DMS79 treated with DMSO at 0.1 percent for 48 hours (cell line): ENCODE results near the gene RHNO1.

Source experiments
- DNase-seq: peaks from one replicate; lab custom pipeline; 2025; lab: John Stamatoyannopoulos, UW

The RHNO1 gene

DNA sequence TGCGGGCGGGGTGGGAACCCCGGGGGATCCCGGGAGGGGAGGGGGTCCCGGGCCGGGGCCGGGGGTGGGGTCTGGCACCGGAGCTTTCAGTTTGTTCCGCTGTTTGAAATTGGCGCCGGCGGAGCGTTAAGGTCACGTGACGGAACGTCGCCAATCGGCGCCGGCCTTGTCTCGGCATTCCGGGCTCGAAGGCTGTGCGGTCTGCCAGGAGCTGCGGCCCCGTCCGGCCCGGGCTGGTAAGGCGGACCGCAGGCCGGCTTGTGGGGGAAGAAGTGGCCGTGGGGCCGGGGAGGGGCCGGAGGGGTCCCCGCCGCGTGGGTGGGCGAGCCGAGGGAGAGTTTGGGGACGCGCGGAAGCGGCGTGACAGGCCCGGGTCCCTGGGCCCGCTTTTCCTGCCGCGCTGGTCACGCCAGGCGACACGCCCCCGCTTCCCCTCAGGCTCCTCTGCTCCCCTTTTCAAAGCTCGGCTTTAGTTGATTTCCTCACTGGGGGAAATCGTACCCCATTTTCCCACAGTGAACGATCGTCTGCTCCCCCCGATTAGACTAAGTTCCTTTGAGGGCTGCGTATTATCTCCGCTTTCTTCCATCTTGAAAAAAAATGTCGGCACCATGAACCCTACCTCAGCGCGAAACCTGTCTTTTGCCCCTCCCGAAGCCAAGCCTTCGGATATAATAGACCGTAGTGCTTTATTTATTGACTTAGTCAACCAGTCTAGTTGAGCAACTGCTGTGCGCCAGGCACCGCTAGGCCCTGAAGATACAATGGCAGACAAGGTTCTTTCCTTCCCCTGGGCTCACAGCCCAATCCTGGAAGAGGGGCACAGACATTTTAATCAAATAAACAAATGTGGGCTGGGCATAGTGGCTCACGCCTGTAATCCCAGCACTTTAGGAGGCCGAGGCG lies at the start of gene RHNO1, which contains the start of gene FOXM1:
TSS of gene RHNO1 (plus strand) at position 177 of the 906 bp plus-strand sequence. CDS start 8,144 bp downstream, outside the sequence.
TSS of gene FOXM1 (minus strand) at position 128 of the 906 bp plus-strand sequence. CDS start 2,696 bp downstream, outside the sequence.
- peak; percentile 80 for DNase-seq

- no peak for DNase-seq
Measured at GRCh38 chr12:2829275-2829674, 47.7 kb upstream of the RHNO1 start.

DNA sequence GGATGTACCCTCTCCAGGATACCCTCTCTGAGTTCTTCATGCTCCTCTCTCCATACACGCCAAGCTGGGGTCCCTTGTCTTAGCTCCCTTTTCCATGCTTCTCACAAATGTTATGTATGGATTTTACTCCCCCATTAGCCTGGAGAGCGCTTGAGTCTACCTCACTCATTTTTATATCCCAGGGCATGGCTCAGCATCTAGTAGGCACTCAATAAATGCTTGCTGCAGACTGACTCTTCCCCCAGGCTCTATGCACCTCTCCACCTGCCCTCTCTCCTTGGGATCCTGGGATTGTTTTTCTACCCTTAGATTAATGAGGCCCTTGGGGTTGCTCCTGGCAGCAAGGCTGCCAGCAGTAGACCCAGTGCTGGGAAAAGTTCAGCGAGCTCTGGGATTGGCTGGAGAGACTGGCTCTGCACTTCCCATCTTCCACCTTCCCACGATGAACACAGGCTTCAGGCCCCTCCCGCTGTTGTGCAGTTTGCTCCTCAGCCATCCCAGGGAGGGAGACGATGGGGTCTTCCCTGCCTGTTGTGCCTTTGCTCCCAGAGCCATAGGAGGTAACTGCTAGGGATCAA lies 44.4 kb upstream of the RHNO1 start:
- peak; percentile 6 for DNase-seq

GRCh38 chr12:2833327-2833726 lies 43.7 kb upstream of the RHNO1 start:
- peak; percentile 28 for DNase-seq

DNA sequence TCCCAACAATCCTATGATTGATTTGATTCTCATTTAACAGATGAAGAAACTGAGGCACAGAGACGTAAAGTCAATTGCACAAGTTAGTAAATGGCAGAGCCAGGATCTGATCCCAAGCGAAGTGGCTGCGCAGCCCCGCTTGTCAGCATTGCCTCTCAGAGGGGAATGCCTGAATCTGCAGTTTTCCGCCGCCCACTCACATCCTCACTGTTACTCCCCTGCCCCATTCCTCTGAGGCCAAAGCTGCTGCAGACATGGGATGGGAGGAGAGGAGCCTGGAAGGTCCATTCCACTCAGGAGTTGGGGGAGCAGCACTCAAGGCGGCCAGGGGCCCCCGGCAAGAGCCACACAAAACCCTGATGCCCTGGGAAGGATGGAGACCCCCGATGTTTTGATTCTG lies 43.2 kb upstream of the RHNO1 start:
- DNase-seq, result no peak

- peak; percentile 40 for DNase-seq
Measured at GRCh38 chr12:2834581-2835491, 42.2 kb upstream of the RHNO1 start, which contains the start of gene NRIP2. TSS of gene NRIP2 (minus strand) at chr12:2835035. CDS start at chr12:2834983, 52 bp downstream.

GRCh38 chr12:2835691-2836403 lies 41.2 kb upstream of the RHNO1 start:
- DNase-seq, result no peak

DNA sequence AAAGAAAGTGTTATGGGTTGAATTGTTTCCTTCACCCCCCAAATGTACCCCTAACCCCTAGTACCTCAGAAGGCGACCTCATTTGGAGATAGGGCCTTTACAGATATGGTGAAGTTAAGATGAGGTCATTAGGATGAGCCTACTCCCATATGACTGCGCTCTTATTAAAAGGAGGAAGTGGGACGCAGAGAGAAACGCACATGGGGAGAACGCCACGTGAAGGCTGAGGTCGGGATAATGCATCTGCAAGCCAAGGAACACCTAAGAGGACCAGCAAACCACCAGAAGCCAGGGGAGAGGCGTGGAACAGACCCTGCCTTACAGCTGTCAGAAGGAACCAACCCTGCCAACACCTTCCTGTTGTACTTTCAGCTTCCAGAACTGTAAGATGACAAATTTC lies 40.4 kb upstream of the RHNO1 start:
- DNase-seq, result no peak

- DNase-seq, result peak; percentile 75
Measured at GRCh38 chr12:2841056-2841650, 35.9 kb upstream of the RHNO1 start.

- no peak for DNase-seq
Measured at GRCh38 chr12:2842948-2843347, 34.1 kb upstream of the RHNO1 start.

GRCh38 chr12:2844786-2845185 lies 32.2 kb upstream of the RHNO1 start:
- DNase-seq, result no peak

DNA sequence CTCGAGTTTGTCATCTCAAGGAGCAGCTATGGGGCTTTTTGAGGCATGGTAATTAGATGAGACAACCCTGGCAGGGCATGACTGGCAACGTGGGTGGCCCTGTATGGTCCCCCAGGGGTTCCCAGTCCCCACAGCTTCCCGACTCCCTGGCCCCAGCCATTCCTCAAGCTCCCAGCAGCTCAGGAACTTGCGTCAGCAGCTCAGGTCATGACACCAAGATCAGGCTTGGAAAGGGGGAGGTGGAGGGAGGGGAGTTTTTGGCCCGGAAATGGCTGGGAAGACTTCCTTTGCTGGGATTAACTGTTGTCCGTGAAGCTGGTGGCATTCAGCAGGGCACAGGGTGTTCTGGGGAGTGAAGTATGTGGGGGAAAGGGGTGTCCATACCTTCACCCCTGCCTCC lies 31.7 kb upstream of the RHNO1 start:
- DNase-seq, result no peak

GRCh38 chr12:2851931-2852330 lies 25.1 kb upstream of the RHNO1 start:
- no peak for DNase-seq

GRCh38 chr12:2853626-2854025 lies 23.4 kb upstream of the RHNO1 start:
- DNase-seq, result peak; percentile 18

GRCh38 chr12:2854669-2855453 lies 22.2 kb upstream of the RHNO1 start:
- no peak for DNase-seq

DNA sequence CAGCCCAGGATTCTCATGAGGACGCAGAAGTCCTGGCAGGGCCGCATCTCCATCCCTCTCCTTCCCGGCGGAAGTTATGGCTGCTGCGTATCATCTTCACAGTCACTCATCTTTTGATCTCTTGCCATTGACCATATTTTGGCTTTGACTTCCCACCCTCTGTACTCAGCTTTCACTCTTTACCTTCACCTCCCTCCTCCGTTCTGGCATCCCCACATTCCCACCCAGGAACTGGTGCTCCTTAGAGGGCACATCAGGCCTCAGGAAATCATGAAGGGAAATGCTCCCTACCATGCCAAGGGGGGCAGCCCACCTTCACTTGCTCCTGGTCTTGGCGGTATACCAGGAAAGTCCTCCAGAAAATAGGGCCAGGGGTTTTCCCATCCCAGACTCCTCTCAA lies 21.5 kb upstream of the RHNO1 start:
- no peak for DNase-seq

DNA sequence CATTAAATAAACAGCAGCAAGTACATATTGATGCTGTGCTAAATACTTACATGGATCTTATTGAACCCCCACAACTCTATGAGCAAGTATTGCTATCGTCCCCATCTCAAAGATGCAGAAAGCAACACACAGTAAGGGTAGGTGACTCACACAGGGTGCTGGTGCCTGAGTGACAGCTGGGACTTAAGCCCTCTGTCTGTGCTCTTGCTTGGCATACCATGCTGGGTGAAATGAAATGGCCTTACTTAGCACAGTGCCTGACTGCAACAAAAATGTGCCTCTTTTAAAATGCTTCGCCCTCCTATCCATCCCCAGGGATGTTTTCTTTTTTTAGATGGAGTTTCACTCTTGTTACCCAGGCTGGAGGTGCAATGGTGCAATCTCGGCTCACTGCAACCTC lies 21.0 kb upstream of the RHNO1 start:
- DNase-seq, result no peak

- peak; percentile 71 for DNase-seq
Measured at GRCh38 chr12:2857021-2857431, 20.0 kb upstream of the RHNO1 start, which contains the start of gene TEX52. TSS of gene TEX52 (minus strand) at chr12:2857039. CDS start at chr12:2857026, 13 bp downstream.

DNA sequence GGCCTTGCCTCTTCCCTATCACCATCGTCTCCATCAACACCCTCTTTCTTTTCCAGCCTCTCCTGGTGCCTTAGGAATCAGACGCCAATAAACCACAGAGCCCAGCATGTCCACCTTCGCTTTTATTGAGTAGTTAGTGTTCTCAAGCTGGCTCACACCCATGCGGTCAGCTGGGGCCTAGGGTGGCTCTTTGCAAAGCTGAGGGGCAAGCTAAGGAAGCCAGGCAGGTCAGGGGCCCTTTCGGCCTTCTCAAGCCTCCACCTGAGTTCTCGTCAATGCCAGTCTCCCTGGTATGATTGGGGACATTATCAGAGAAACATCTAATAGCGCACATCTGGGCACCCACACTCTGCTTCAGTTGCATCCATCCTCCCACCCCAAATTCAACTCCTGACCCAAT lies 19.4 kb upstream of the RHNO1 start:
- DNase-seq, result no peak

DNA sequence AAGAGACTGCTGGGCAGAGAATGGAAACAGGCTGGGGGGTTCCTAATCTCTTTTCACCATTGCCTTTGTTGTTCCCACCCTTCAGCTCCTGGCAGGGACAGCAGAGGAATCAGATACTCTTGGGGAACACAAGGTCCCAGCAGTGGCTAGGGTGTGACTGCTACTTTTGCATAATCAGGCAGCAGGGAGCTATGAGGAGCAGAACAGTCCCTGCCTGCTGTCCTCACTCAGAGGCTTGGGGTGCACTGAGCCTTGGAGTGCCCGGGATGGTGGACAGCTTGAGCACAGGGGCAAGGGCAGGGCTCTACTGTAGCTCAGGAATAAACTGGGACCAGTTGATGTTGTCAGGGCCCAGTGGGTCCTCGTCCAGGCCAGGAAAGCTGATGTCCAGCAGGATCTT lies 18.7 kb upstream of the RHNO1 start:
- DNase-seq, result no peak
